Stimulated activated naive CD4-positive, alpha-beta T cell treated with Interleukin-2 at 50 U/mL for 16 hours (primary cell): Measurements from ENCODE around the gene METAP1.
"Not testable (repeated sequence)": the region's sequence is repeated elsewhere in the genome, so short reads cannot be mapped to it uniquely, and the experiment has no call there.

ENCODE experiments used
- DNase-seq: peaks from one replicate; lab custom pipeline; 2025; lab: John Stamatoyannopoulos, UW

Gene METAP1

GRCh38 chr4:99059550-99059949, 64.0 kb downstream of the METAP1 start:
- DNase-seq, result no peak

GRCh38 chr4:99061048-99061700, 65.7 kb downstream of the METAP1 start:
- no peak for DNase-seq

GRCh38 chr4:99062120-99062519, 66.6 kb downstream of the METAP1 start:
- no peak for DNase-seq

- DNase-seq, result not testable (repeated sequence)
Measured at GRCh38 chr4:99065521-99065920, 70.0 kb downstream of the METAP1 start.

GRCh38 chr4:99067617-99068016, 72.1 kb downstream of the METAP1 start:
- no peak for DNase-seq

- no peak for DNase-seq
Measured at GRCh38 chr4:99071159-99071558, 75.6 kb downstream of the METAP1 start.

GRCh38 chr4:99074816-99075215, 79.3 kb downstream of the METAP1 start:
- DNase-seq, result no peak

- no peak for DNase-seq
Measured at GRCh38 chr4:99076292-99076976, 80.9 kb downstream of the METAP1 start.

- no peak for DNase-seq
Measured at GRCh38 chr4:99077177-99077576, 81.7 kb downstream of the METAP1 start.

GRCh38 chr4:99078336-99078735, 82.8 kb downstream of the METAP1 start:
- DNase-seq, result no peak

- DNase-seq, result no peak
Measured at GRCh38 chr4:99078931-99079624, 83.6 kb downstream of the METAP1 start.

GRCh38 chr4:99079625-99080295, 84.2 kb downstream of the METAP1 start:
- DNase-seq, result no peak

GRCh38 chr4:99080869-99081268, 85.3 kb downstream of the METAP1 start:
- DNase-seq, result not testable (repeated sequence)

- no peak for DNase-seq
Measured at GRCh38 chr4:99082192-99082591, 86.7 kb downstream of the METAP1 start.

GRCh38 chr4:99084595-99084994, 89.1 kb downstream of the METAP1 start:
- DNase-seq, result no peak

- DNase-seq, result no peak
Measured at GRCh38 chr4:99088023-99088449, 92.5 kb downstream of the METAP1 start.

GRCh38 chr4:99088481-99089365, 93.2 kb downstream of the METAP1 start, which contains the start of gene ADH5:
TSS of gene ADH5 (minus strand) at chr4:99088788. CDS start at chr4:99088700, 88 bp downstream.
- DNase-seq, result peak; percentile 92

- DNase-seq, result no peak
Measured at GRCh38 chr4:99090481-99091215, 95.1 kb downstream of the METAP1 start.

- no peak for DNase-seq
Measured at GRCh38 chr4:99091216-99091575, 95.7 kb downstream of the METAP1 start.

- DNase-seq, result not testable (repeated sequence)
Measured at GRCh38 chr4:99091841-99092240, 96.3 kb downstream of the METAP1 start.

GRCh38 chr4:99099311-99099710, 103.8 kb downstream of the METAP1 start:
- DNase-seq, result no peak
